ENCODE measurements around the gene TMEM82.

Gene TMEM82

DNA sequence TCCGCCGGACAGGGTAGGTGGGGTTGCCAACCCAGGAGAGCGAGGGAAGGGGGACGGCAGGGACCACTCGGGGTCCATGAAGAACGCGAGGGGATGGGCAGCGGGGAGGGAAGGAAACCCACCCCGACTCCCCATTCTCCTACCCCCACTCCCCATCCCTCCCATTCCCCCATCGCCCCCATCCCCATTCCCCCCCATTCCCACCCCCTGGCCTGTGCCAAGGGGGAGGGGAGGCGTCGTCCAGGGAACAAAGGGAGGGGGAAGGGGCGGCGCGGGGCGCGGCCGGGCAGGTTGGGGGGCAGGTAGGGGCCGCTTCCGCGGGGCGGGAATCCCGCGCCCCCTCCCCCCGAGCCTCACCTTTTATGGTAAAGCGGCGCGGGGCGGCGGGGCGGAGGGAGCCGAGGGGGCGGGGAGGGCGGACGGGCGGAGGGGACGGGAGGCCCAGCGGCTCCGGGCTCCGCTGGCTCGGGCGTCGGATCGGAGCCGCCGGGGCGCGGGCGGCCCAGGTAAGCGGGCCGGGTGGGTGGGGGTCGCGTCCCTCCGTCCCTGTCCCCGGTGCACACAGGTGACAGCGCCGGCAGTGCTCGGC, 16.1 kb downstream of the TMEM82 start, which contains the start of gene FBLIM1:
TSS of gene FBLIM1 (plus strand) at position 453 of the 589 bp plus-strand sequence. CDS start 6,189 bp downstream, outside the sequence.
- TF ChIP-seq, protein P1, sequence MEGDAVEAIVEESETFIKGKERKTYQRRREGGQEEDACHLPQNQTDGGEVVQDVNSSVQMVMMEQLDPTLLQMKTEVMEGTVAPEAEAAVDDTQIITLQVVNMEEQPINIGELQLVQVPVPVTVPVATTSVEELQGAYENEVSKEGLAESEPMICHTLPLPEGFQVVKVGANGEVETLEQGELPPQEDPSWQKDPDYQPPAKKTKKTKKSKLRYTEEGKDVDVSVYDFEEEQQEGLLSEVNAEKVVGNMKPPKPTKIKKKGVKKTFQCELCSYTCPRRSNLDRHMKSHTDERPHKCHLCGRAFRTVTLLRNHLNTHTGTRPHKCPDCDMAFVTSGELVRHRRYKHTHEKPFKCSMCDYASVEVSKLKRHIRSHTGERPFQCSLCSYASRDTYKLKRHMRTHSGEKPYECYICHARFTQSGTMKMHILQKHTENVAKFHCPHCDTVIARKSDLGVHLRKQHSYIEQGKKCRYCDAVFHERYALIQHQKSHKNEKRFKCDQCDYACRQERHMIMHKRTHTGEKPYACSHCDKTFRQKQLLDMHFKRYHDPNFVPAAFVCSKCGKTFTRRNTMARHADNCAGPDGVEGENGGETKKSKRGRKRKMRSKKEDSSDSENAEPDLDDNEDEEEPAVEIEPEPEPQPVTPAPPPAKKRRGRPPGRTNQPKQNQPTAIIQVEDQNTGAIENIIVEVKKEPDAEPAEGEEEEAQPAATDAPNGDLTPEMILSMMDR (conservative IDR thresholded peaks at IDR 0.05; ENCODE audit: control insufficient read depth, insufficient read depth, low read depth, low read length), result no peak
- DNase-seq (ENCODE audit: low read depth), result no peak
- peak within 1 kb of the TSS; percentile 59 for H3K4me3 ChIP-seq (ENCODE audit: control insufficient read depth, low read depth, low read length)

DNA sequence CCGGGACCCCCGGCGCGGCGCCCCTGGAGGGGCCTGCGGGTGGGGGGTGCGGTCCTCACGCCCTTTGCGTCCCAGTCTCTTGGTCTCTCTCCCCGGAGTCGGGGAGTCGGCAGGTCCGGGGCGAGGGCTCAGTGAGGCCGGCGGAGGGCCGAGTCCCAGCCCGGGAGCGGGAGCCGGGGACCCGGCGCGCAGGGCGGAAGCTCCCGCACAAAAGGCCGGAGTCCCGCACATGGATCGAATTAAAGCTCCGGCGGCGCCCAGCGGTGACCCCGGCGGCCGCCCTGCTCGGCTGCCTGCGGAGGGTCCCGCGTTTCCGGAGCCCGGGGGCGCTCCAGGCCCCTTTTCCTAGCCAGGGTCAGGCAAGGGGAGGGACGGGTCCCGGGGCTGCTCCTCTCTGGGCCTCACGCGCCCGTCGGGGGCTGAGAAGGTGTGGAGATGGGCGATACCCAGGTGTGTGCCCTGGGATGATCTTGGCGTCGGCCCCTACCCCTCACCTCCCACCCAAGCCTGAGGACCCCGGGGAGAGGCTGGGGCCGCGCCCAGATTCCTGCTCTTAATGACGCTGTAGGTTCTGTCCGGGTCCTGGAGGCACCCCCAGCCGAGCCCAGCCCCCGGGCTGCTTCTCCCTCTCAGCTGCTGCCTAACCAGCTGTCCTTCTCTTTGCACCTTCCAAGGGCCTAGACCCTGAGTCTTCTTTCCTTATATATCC, 16.8 kb downstream of the TMEM82 start:
- no peak for DNase-seq (ENCODE audit: low read depth)
- peak overlapping the region; percentile 59 for H3K4me3 ChIP-seq (ENCODE audit: control insufficient read depth, low read depth, low read length)
- TF ChIP-seq, protein P1 (conservative IDR thresholded peaks at IDR 0.05; ENCODE audit: control insufficient read depth, insufficient read depth, low read depth, low read length), result no peak

DNA sequence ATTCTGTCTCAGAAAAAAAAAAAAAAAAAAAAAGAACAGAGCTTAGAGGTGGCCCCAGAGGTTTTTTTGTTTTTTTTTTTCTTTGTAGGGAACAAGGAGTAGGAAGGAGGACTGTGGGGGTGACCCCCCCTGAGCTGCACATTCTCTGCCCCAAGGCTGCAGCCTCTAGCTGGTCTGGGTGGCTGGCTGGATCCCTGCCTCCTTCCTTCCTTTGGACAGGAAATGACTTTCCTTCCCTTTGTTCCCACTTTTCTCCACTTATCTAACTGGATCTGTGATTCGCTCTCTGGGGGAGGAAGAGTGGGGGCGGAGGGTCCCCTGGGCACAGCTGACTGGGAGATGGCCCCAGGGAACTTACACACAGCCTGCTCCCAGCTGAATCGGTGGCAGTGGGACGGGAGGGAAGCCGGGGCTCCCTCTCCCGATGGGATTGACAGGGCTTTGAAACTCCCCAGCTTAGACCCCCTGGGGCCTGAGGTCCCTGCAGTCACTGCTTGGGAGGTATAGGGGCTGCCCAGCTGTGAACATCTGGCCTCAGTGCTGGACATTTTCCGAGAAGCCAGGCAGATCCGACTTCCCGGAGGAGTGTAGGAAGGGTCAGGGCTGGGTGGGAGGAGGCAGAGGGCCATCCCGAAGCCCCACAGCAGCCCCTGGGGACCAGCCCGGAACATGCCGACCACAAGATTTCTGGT, 18.4 kb downstream of the TMEM82 start:
- TF ChIP-seq, protein P1 (conservative IDR thresholded peaks at IDR 0.05; ENCODE audit: control insufficient read depth, insufficient read depth, low read depth, low read length), result no peak
- DNase-seq (ENCODE audit: low read depth), result peak; percentile 85
- H3K4me3 ChIP-seq (ENCODE audit: control insufficient read depth, low read depth, low read length), result peak overlapping the region; percentile 31

DNA sequence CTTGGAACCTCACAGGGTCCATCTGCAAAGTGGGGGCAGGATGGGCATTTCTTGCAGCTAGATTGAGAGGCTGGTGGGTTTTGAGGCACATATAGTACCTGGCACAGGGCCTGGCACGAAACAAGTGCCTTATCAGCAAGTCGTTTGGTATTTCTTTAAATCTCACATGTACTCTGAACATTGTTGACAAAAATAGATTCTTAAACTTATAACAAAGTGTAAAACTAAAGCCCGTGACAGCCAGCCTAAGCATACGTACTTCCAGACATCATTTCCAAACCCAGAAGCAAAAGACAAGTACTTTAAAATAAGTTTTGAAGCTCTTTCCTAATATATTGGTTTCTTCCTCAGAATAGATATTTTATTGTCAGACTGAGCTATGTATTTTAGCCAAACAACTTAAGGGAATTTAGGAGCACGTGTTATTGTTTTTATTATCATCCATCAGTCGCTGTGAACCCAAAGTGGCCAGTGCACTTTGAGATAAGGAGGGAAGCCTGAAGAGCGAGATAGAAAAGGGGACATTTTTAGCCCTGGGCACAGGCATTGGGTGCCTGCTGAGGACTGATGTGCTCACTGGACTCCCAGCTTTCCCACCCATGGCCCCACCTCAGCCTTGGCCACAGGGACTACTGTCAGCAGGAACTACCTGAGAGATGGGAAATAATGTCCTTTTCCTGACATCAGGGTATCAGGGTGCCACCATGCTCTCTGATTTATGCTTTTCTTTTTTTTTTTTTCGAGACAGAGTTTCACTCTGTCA, 19.2 kb downstream of the TMEM82 start:
- no peak for DNase-seq (ENCODE audit: low read depth)
- H3K4me3 ChIP-seq (ENCODE audit: control insufficient read depth, low read depth, low read length), result no peak overlapping the region
- TF ChIP-seq, protein P1 (conservative IDR thresholded peaks at IDR 0.05; ENCODE audit: control insufficient read depth, insufficient read depth, low read depth, low read length), result no peak

DNA sequence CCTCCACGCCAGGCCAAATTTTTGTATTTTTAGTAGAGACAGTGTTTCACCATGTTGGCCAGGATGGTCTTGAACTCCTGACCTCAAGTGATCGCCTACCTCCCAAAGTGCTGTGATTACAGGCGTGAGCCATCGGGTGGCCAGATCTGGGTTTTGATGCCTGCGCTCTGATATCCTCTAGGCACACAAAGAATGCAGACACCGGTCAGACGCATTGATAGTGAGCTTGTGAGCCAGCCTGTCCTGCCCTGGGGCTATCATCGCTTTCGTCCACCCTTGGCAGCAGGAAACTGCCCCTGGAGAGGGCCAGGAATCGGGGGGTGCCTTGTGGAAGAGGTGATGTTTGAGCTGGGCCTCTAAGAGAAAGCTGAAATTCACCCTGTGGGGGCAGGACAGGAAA, 20.2 kb downstream of the TMEM82 start:
- no peak for DNase-seq (ENCODE audit: low read depth)
- no peak overlapping the region for H3K4me3 ChIP-seq (ENCODE audit: control insufficient read depth, low read depth, low read length)

More for the DNA sequence above, 20.2 kb downstream of the TMEM82 start:
- TF ChIP-seq, protein P1 (conservative IDR thresholded peaks at IDR 0.05; ENCODE audit: control insufficient read depth, insufficient read depth, low read depth, low read length), result no peak
